ENCODE data around the gene CCL20. TPM values are rescaled to one million over a fixed set of nuclear protein-coding genes. Genes with fewer than 3 reads are reported as not detected.

CCL20 gene
- total and polyA plus RNA-seq, 2 donors (not counting 3 experiments of a cell fraction or from before 2014, with no cell fraction given) = 0.32 TPM; not detected in 1

- H2AFZ ChIP-seq (ENCODE audit: low read depth, low read length) = peak overlapping the region; percentile 16
- no peaks in the 10 kb centered on the region for H3K79me2 ChIP-seq (ENCODE audit: control insufficient read depth, insufficient read depth, low read length)
- intact Hi-C loops (cut with micrococcal nuclease) (loop anchor here (1.0 to 2.0 kb wide), 3 partner anchors 44 to 109 kb away; no protein-coding TSS in a partner anchor), dilution Hi-C loops (cut with MboI; ENCODE audit: extremely low pct_ligation_motif_present, low sequenced_read_pairs) (no loop called here)
- no peaks in the 10 kb centered on the region for H3K36me3 ChIP-seq (ENCODE audit: control insufficient read depth in 2 of 2, extremely low read depth in 1 of 2, insufficient read depth in 2 of 2, low read length in 2 of 2)
- ChIA-PET POLR2A (no interaction called here), CTCF (interaction anchor here (0.8 to 4.0 kb wide), 12 partner anchors 9 to 122 kb away, joined by 3 to 69 read pairs (median 4); partner anchors contain the start of gene DAW1)
- TF ChIP-seq CTCF (IDR thresholded peaks at IDR 0.05; ENCODE audit: extremely low read depth in 1 of 2, insufficient read depth in 1 of 2, low read depth in 1 of 2, low read length in 2 of 2) (no peak), POLR2AphosphoS5 (IDR thresholded peaks at IDR 0.05; ENCODE audit: insufficient read depth, low read depth, low read length) (no peak)
- TF ChIP-seq, protein P1, sequence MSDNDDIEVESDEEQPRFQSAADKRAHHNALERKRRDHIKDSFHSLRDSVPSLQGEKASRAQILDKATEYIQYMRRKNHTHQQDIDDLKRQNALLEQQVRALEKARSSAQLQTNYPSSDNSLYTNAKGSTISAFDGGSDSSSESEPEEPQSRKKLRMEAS (IDR thresholded peaks at IDR 0.05; ENCODE audit: insufficient read depth, insufficient read length) = no peak
- no peak overlapping the region for H3K27ac ChIP-seq (ENCODE audit: insufficient read depth, low read depth, low read length)
- no peak overlapping the region for H3K4me3 ChIP-seq (replicated peaks in 1 of 3; ENCODE audit: insufficient read depth in 1 of 3, low read depth in 1 of 3, low read length in 3 of 3)
- no peaks in the 10 kb centered on the region for H3K4me1 ChIP-seq (ENCODE audit: control insufficient read depth, extremely low read depth, insufficient read depth, low read length)
- H3K27me3 ChIP-seq (ENCODE audit: control insufficient read depth in 2 of 2, insufficient read depth in 2 of 2, low read length in 2 of 2) = no peaks in the 10 kb centered on the region
- no peak overlapping the region for H3K9ac ChIP-seq (replicated peaks; ENCODE audit: extremely low read depth, insufficient read depth, low read length)
- H3K9me3 ChIP-seq (replicated peaks; ENCODE audit: control insufficient read depth, insufficient read depth, low read length) = no peaks in the 10 kb centered on the region
- H4K20me1 ChIP-seq (replicated peaks; ENCODE audit: control insufficient read depth, extremely low read depth, insufficient read depth, low read length) = no peaks in the 10 kb centered on the region
- H3K4me2 ChIP-seq (ENCODE audit: insufficient read depth, low read length) = no peak overlapping the region
- DNase-seq (ENCODE audit: low read depth, low spot score) = no peak
- no peaks in the 10 kb centered on the region for H3K9me1 ChIP-seq (replicated peaks; ENCODE audit: control insufficient read depth, extremely low read depth, insufficient read depth, low read length)
- FAIRE-seq = no peak
- BruUV-seq (replicated peaks) = no TSS peak
Observed at GRCh38 chr2:227774895-227775842, 38.5 kb upstream of the CCL20 start.
